Measurements from ENCODE around the gene DAPK3.
"Not testable (repeated sequence)": the region's sequence is repeated elsewhere in the genome, so short reads cannot be mapped to it uniquely, and the experiment has no call there.

DAPK3 gene

GRCh38 chr19:4015705-4016402, 45.0 kb upstream of the DAPK3 start:
- TF ChIP-seq ZFX (IDR thresholded peaks at IDR 0.05; ENCODE audit: borderline replicate concordance) (no peak), CTCF (IDR thresholded peaks at IDR 0.05) (no peak)
- no peak overlapping the region for H3K27ac ChIP-seq

- TF ChIP-seq ZFX (IDR thresholded peaks at IDR 0.05; ENCODE audit: borderline replicate concordance) (no peak), CTCF (IDR thresholded peaks at IDR 0.05) (no peak)
- peak overlapping the region; percentile 10; the same call in 1 of the 2 replicates for H3K27ac ChIP-seq
Measured at GRCh38 chr19:4014541-4015491, 43.9 kb upstream of the DAPK3 start.

- H3K27ac ChIP-seq: no peak overlapping the region
- no peak for TF ChIP-seq ZFX (IDR thresholded peaks at IDR 0.05; ENCODE audit: borderline replicate concordance)
- TF ChIP-seq CTCF (IDR thresholded peaks at IDR 0.05): no peak
Measured at GRCh38 chr19:4013886-4014540, 43.1 kb upstream of the DAPK3 start.

GRCh38 chr19:4012975-4013634, 42.2 kb upstream of the DAPK3 start:
- no peak overlapping the region for H3K27ac ChIP-seq
- TF ChIP-seq ZFX (IDR thresholded peaks at IDR 0.05; ENCODE audit: borderline replicate concordance) (no peak), CTCF (IDR thresholded peaks at IDR 0.05) (no peak)

- TF ChIP-seq CTCF (IDR thresholded peaks at IDR 0.05) (no peak), ZFX (IDR thresholded peaks at IDR 0.05; ENCODE audit: borderline replicate concordance) (no peak)
- no peak overlapping the region for H3K27ac ChIP-seq
Measured at GRCh38 chr19:4012092-4012974, 41.4 kb upstream of the DAPK3 start.

GRCh38 chr19:4011430-4011829, 40.5 kb upstream of the DAPK3 start:
- H3K27ac ChIP-seq: not testable (repeated sequence)
